GM23338 (cell line): ENCODE measurements around the gene LRRC27. TPM values are rescaled to one million over a fixed set of nuclear protein-coding genes. Genes with fewer than 3 reads are reported as not detected.

ENCODE experiments used
- ATAC-seq: fragments of 200-7000 bp; cut with Tn5 transposase; 3 replicates; pipeline ENCODE4 v1.9.1; 2020
- DNase-seq: peaks from one replicate; pipeline ENCODE4 v3.0.0-alpha.2; 2015; ENCODE audit warnings: low spot score
- H2AFZ ChIP-seq: fragments of 200-600 bp; sonication (generic); 2 replicates; pipeline ENCODE4 v1.8.0; 2016; ENCODE audit warnings: antibody characterized with exemption, mild to moderate bottlenecking, moderate library complexity
- H3F3A ChIP-seq: fragments of 200-600 bp; sonication (generic); replicated peaks from 2 replicates; pipeline ENCODE4 v1.8.0; 2017; ENCODE audit warnings: antibody characterized with exemption, mixed run types, low read depth
- H3K27ac ChIP-seq: fragments of 200-600 bp; sonication (generic); 2 replicates; pipeline ENCODE4 v1.6.1; 2016; ENCODE audit warnings: low read depth
- H3K27me3 ChIP-seq: fragments of 200-600 bp; sonication (generic); 2 replicates; pipeline ENCODE4 v1.8.0; 2016; ENCODE audit warnings: mild to moderate bottlenecking, mixed run types, moderate library complexity; ENCODE audit not compliant: insufficient read depth
- H3K36me3 ChIP-seq: fragments of 200-600 bp; sonication (generic); 2 replicates; pipeline ENCODE4 v1.8.0; 2016; ENCODE audit warnings: mild to moderate bottlenecking; ENCODE audit not compliant: insufficient read depth
- H3K4me1 ChIP-seq: fragments of 200-600 bp; sonication (generic); 2 replicates; pipeline ENCODE4 v1.8.0; 2016; ENCODE audit warnings: mild to moderate bottlenecking, moderate library complexity; ENCODE audit not compliant: insufficient read depth
- H3K4me2 ChIP-seq: fragments of 200-600 bp; sonication (generic); 2 replicates; pipeline ENCODE4 v1.7.1; 2017; ENCODE audit warnings: mixed run types
- H3K4me3 ChIP-seq: fragments of 200-600 bp; sonication (generic); 2 replicates; pipeline ENCODE4 v1.6.1; 2016; ENCODE audit warnings: mixed run types
- H3K79me2 ChIP-seq: fragments of 200-600 bp; sonication (generic); replicated peaks from 2 replicates; pipeline ENCODE4 v1.8.0; 2017; ENCODE audit warnings: mild to moderate bottlenecking; ENCODE audit not compliant: insufficient read depth
- H3K9me2 ChIP-seq: fragments of 200-600 bp; sonication (generic); 2 replicates; pipeline ENCODE4 v1.8.0; 2017; ENCODE audit not compliant: insufficient read depth
- H4K20me1 ChIP-seq: fragments of 200-600 bp; sonication (generic); replicated peaks from 2 replicates; pipeline ENCODE4 v1.8.0; 2017; ENCODE audit warnings: mild to moderate bottlenecking; ENCODE audit not compliant: insufficient read depth
- H3K27ac Mint-ChIP-seq: 2 replicates; pipeline ENCODE4 v1.8.0; 2020; ENCODE audit warnings: inconsistent platforms, mild to moderate bottlenecking, moderate library complexity, mixed read lengths
- H3K27me3 Mint-ChIP-seq: 3 replicates; pipeline ENCODE4 v1.8.0; 2022; ENCODE audit warnings: low read depth, mild to moderate bottlenecking, moderate library complexity, mixed read lengths, inconsistent platforms; ENCODE audit not compliant: insufficient read depth, poor library complexity
- H3K36me3 Mint-ChIP-seq: 3 replicates; pipeline ENCODE4 v1.8.0; 2021; ENCODE audit warnings: low read depth, mild to moderate bottlenecking, inconsistent platforms, moderate library complexity, mixed read lengths
- H3K4me1 Mint-ChIP-seq: 3 replicates; pipeline ENCODE4 v1.8.0; 2020; ENCODE audit warnings: mild to moderate bottlenecking, inconsistent platforms, mixed read lengths
- H3K4me3 Mint-ChIP-seq: 3 replicates; pipeline ENCODE4 v1.8.0; 2021; ENCODE audit warnings: moderate library complexity, mild to moderate bottlenecking, inconsistent platforms, mixed read lengths
- H3K9me3 Mint-ChIP-seq: 3 replicates; pipeline ENCODE4 v1.8.0; 2020; ENCODE audit warnings: moderate library complexity, mild to moderate bottlenecking, inconsistent platforms, mixed read lengths
- CREB1 ChIP-seq: fragments of 250-450 bp; sonication (Bioruptor Pico); IDR thresholded peaks from 2 replicates; pipeline ENCODE4 v1.5.0; 2020; ENCODE audit warnings: low read depth, mild to moderate bottlenecking, moderate library complexity
- ETS1 ChIP-seq: IDR thresholded peaks from 2 replicates; pipeline ENCODE4 v1.6.1; 2016; ENCODE audit warnings: antibody characterized with exemption
- EZH2 ChIP-seq: fragments of 200-600 bp; sonication (generic); IDR thresholded peaks from one replicate; pipeline ENCODE4 v1.8.0; 2017; ENCODE audit warnings: antibody characterized with exemption, mild to moderate bottlenecking, low read depth; ENCODE audit not compliant: unreplicated experiment
- JUNB ChIP-seq: IDR thresholded peaks from one replicate; pipeline ENCODE4 v1.6.1; 2016; ENCODE audit warnings: antibody characterized with exemption; ENCODE audit not compliant: unreplicated experiment
- NANOG ChIP-seq: IDR thresholded peaks from 2 replicates; pipeline ENCODE4 v1.6.1; 2016; ENCODE audit warnings: antibody characterized with exemption, borderline replicate concordance
- ZNF114 ChIP-seq: fragments of 250-450 bp; sonication (Bioruptor Pico); IDR thresholded peaks from 2 replicates; pipeline ENCODE4 v1.5.0; 2020; ENCODE audit warnings: mild to moderate bottlenecking, moderate library complexity
- ZNF331 ChIP-seq: fragments of 250-450 bp; sonication (Bioruptor Pico); IDR thresholded peaks from 2 replicates; pipeline ENCODE4 v1.5.0; 2020; ENCODE audit warnings: low read depth, mild to moderate bottlenecking, moderate library complexity
- polyA plus RNA-seq: library from polyadenylated mRNA; unstranded; fragments of >200 nt; fragmentation: Nextera tagmentation; extraction: Ambion mirVana; gene quantifications from 2 replicates; pipeline ENCODE4 v1.2.1, GENCODE V29; 2016
- total RNA-seq: library from RNA; depleted of rRNA; stranded (reverse); fragments of >200 nt; shearing (Covaris generic); gene quantifications from 2 replicates; pipeline ENCODE4 v1.2.3, GENCODE V29; 2014
- TF ChIP-seq, protein P1 (sequence below): fragments of 250-450 bp; sonication (Bioruptor Pico); IDR thresholded peaks from 2 replicates; pipeline ENCODE4 v1.5.0; 2020; ENCODE audit warnings: mild to moderate bottlenecking, moderate library complexity
- TF ChIP-seq, protein P2 (sequence below), 2 experiments: fragments of 200-600 bp in 1 of 2; sonication (generic) in 1 of 2; conservative IDR thresholded peaks; 2 replicates each; pipeline versions ENCODE4 v1.5.1 to v1.6.1; 2016 to 2017; ENCODE audit warnings: antibody characterized with exemption in 2 of 2, low read depth in 2 of 2, mild to moderate bottlenecking in 2 of 2, moderate library complexity in 1 of 2

Gene LRRC27
- total and polyA plus RNA-seq, 2 experiments from 2014 or later, result 2.9 to 3.5 TPM

DNA sequence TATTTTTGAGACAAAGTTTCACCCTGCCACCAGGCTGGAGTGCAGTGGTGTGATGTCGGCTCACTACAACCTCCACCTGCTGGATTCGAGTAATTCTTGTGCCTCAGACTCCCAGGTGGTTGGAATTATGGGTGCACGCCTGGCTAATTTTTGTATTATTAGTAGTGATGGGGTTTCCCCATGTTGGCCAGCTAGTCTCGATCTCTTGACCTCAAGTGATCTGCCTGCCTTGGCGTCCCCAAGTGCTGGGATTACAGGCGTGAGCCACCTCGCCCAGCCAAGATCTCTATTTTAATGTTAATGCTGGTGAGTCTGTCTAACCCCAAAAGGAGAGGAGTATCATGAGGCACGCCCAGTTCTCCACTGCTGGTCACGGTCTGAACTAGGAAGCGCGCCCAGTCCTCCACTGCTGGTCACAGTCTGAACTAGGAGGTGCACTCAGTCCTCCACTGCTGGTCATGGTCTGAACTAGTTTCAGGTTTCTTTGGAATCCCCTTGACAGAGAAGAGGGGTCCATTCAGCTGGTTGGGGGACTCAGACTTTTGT lies 5.6 kb upstream of the LRRC27 start:
- TF ChIP-seq, protein P1, sequence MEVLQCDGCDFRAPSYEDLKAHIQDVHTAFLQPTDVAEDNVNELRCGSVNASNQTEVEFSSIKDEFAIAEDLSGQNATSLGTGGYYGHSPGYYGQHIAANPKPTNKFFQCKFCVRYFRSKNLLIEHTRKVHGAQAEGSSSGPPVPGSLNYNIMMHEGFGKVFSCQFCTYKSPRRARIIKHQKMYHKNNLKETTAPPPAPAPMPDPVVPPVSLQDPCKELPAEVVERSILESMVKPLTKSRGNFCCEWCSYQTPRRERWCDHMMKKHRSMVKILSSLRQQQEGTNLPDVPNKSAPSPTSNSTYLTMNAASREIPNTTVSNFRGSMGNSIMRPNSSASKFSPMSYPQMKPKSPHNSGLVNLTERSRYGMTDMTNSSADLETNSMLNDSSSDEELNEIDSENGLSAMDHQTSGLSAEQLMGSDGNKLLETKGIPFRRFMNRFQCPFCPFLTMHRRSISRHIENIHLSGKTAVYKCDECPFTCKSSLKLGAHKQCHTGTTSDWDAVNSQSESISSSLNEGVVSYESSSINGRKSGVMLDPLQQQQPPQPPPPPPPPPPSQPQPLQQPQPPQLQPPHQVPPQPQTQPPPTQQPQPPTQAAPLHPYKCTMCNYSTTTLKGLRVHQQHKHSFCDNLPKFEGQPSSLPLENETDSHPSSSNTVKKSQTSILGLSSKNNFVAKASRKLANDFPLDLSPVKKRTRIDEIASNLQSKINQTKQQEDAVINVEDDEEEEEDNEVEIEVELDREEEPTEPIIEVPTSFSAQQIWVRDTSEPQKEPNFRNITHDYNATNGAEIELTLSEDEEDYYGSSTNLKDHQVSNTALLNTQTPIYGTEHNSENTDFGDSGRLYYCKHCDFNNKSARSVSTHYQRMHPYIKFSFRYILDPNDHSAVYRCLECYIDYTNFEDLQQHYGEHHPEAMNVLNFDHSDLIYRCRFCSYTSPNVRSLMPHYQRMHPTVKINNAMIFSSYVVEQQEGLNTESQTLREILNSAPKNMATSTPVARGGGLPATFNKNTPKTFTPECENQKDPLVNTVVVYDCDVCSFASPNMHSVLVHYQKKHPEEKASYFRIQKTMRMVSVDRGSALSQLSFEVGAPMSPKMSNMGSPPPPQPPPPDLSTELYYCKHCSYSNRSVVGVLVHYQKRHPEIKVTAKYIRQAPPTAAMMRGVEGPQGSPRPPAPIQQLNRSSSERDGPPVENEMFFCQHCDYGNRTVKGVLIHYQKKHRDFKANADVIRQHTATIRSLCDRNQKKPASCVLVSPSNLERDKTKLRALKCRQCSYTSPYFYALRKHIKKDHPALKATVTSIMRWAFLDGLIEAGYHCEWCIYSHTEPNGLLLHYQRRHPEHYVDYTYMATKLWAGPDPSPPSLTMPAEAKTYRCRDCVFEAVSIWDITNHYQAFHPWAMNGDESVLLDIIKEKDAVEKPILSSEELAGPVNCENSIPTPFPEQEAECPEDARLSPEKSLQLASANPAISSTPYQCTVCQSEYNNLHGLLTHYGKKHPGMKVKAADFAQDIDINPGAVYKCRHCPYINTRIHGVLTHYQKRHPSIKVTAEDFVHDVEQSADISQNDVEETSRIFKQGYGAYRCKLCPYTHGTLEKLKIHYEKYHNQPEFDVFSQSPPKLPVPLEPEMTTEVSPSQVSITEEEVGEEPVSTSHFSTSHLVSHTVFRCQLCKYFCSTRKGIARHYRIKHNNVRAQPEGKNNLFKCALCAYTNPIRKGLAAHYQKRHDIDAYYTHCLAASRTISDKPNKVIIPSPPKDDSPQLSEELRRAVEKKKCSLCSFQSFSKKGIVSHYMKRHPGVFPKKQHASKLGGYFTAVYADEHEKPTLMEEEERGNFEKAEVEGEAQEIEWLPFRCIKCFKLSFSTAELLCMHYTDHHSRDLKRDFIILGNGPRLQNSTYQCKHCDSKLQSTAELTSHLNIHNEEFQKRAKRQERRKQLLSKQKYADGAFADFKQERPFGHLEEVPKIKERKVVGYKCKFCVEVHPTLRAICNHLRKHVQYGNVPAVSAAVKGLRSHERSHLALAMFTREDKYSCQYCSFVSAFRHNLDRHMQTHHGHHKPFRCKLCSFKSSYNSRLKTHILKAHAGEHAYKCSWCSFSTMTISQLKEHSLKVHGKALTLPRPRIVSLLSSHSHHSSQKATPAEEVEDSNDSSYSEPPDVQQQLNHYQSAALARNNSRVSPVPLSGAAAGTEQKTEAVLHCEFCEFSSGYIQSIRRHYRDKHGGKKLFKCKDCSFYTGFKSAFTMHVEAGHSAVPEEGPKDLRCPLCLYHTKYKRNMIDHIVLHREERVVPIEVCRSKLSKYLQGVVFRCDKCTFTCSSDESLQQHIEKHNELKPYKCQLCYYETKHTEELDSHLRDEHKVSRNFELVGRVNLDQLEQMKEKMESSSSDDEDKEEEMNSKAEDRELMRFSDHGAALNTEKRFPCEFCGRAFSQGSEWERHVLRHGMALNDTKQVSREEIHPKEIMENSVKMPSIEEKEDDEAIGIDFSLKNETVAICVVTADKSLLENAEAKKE (CRISPR knock-in tag), result no peak
- TF ChIP-seq, protein P2, sequence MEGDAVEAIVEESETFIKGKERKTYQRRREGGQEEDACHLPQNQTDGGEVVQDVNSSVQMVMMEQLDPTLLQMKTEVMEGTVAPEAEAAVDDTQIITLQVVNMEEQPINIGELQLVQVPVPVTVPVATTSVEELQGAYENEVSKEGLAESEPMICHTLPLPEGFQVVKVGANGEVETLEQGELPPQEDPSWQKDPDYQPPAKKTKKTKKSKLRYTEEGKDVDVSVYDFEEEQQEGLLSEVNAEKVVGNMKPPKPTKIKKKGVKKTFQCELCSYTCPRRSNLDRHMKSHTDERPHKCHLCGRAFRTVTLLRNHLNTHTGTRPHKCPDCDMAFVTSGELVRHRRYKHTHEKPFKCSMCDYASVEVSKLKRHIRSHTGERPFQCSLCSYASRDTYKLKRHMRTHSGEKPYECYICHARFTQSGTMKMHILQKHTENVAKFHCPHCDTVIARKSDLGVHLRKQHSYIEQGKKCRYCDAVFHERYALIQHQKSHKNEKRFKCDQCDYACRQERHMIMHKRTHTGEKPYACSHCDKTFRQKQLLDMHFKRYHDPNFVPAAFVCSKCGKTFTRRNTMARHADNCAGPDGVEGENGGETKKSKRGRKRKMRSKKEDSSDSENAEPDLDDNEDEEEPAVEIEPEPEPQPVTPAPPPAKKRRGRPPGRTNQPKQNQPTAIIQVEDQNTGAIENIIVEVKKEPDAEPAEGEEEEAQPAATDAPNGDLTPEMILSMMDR (conservative IDR thresholded peaks at IDR 0.05; ENCODE audit: low read depth in 2 of 2), result no peak
- no peak for TF ChIP-seq NANOG
- no peak for TF ChIP-seq JUNB
- no peak for TF ChIP-seq EZH2
- no peak for TF ChIP-seq ZNF114 (CRISPR knock-in tag)
- no peak for TF ChIP-seq CREB1 (CRISPR knock-in tag)
- TF ChIP-seq ZNF331 (CRISPR knock-in tag), result no peak
- no peak for TF ChIP-seq ETS1
- ATAC-seq, result no peak
- peaks cover 35% of the 10 kb centered on the region for H3K36me3 Mint-ChIP-seq
- H4K20me1 ChIP-seq, result no peaks in the 10 kb centered on the region; the same call in none of the 2 replicates
- no peak overlapping the region; the same call in 1 of the 2 replicates for H3K27ac Mint-ChIP-seq
- H3K4me3 ChIP-seq, result no peak overlapping the region
- peaks cover 14% of the 10 kb centered on the region for H3K4me1 ChIP-seq
- no peaks in the 10 kb centered on the region for H3K36me3 ChIP-seq
- H3F3A ChIP-seq, result no peaks in the 10 kb centered on the region
- no peaks in the 10 kb centered on the region for H3K27me3 ChIP-seq
- peaks cover 4% of the 10 kb centered on the region; the same call in 2 of the 3 replicates for H3K9me3 Mint-ChIP-seq
- peaks cover 18% of the 10 kb centered on the region for H3K4me1 Mint-ChIP-seq
- H3K4me2 ChIP-seq, result no peak overlapping the region
- H3K27me3 Mint-ChIP-seq, result peaks cover 4% of the 10 kb centered on the region
- no peak overlapping the region for H2AFZ ChIP-seq
- peaks cover 51% of the 10 kb centered on the region for H3K79me2 ChIP-seq
- no peak for DNase-seq
- H3K4me3 Mint-ChIP-seq, result no peak overlapping the region
- H3K27ac ChIP-seq, result no peak overlapping the region
- H3K9me2 ChIP-seq, result no peaks in the 10 kb centered on the region
